MM.1S (cell line): Measurements from ENCODE around the gene GPR183.

ENCODE experiments used
- DNase-seq: peaks from one replicate; pipeline ENCODE4 v3.0.0-alpha.2; 2015
- H2AFZ ChIP-seq: fragments of 300-600 bp; sonication (generic); 2 replicates; pipeline ENCODE4 v1.6.0; 2016; ENCODE audit warnings: antibody characterized with exemption, low read length
- H3F3A ChIP-seq: fragments of 300-600 bp; sonication (generic); 2 replicates; pipeline ENCODE4 v1.6.1; 2016; ENCODE audit warnings: mild to moderate bottlenecking, antibody characterized with exemption, low read length, moderate library complexity, mixed read lengths; ENCODE audit not compliant: insufficient read depth
- H3K27ac ChIP-seq: fragments of 300-600 bp; sonication (generic); 2 replicates; pipeline ENCODE4 v1.5.1; 2016; ENCODE audit warnings: mild to moderate bottlenecking, low read length
- H3K27me3 ChIP-seq: fragments of 300-600 bp; sonication (generic); replicated peaks from 2 replicates; pipeline ENCODE4 v1.6.0; 2016; ENCODE audit warnings: low read length; ENCODE audit not compliant: insufficient read depth
- H3K36me3 ChIP-seq: fragments of 300-600 bp; sonication (generic); replicated peaks from 2 replicates; pipeline ENCODE4 v1.6.1; 2016; ENCODE audit warnings: mild to moderate bottlenecking, low read length, mixed read lengths; ENCODE audit not compliant: insufficient read depth
- H3K4me1 ChIP-seq: fragments of 300-600 bp; sonication (generic); 2 replicates; pipeline ENCODE4 v1.6.1; 2016; ENCODE audit warnings: low read length, mixed read lengths
- H3K4me2 ChIP-seq: fragments of 300-600 bp; sonication (generic); 2 replicates; pipeline ENCODE4 v1.6.0; 2016; ENCODE audit warnings: low read depth, low read length
- H3K4me3 ChIP-seq: fragments of 300-600 bp; sonication (generic); 2 replicates; pipeline ENCODE4 v1.5.1; 2016; ENCODE audit warnings: low read length, mixed read lengths
- H3K79me2 ChIP-seq: fragments of 300-600 bp; sonication (generic); 2 replicates; pipeline ENCODE4 v1.6.1; 2016; ENCODE audit warnings: mixed run types, low read length, mixed read lengths
- H3K9ac ChIP-seq: fragments of 300-600 bp; sonication (generic); 2 replicates; pipeline ENCODE4 v1.6.1; 2016; ENCODE audit warnings: low read length, mixed read lengths
- H3K9me2 ChIP-seq: fragments of 300-600 bp; sonication (generic); replicated peaks from 2 replicates; pipeline ENCODE4 v1.6.1; 2016; ENCODE audit warnings: mild to moderate bottlenecking, low read length, mixed read lengths; ENCODE audit not compliant: insufficient read depth
- H3K9me3 ChIP-seq: fragments of 300-600 bp; sonication (generic); replicated peaks from 2 replicates; pipeline ENCODE4 v1.6.1; 2016; ENCODE audit warnings: mild to moderate bottlenecking, low read length, mixed read lengths; ENCODE audit not compliant: insufficient read depth
- H4K20me1 ChIP-seq: fragments of 300-600 bp; sonication (generic); 2 replicates; pipeline ENCODE4 v1.6.1; 2016; ENCODE audit warnings: mild to moderate bottlenecking, low read length, moderate library complexity, mixed read lengths; ENCODE audit not compliant: insufficient read depth
- CTCF ChIP-seq: fragments of 300-600 bp; sonication (generic); IDR thresholded peaks from 2 replicates; pipeline ENCODE4 v1.5.1; 2016; ENCODE audit warnings: antibody characterized with exemption, low read length, mixed read lengths
- EZH2 ChIP-seq: fragments of 300-600 bp; sonication (generic); optimal IDR thresholded peaks from 2 replicates; pipeline ENCODE3; 2017; ENCODE audit warnings: low read depth, mild to moderate bottlenecking, antibody characterized with exemption, low read length, mixed read lengths
- EZH2phosphoT487 ChIP-seq: fragments of 300-600 bp; sonication (generic); IDR thresholded peaks from 2 replicates; pipeline ENCODE4 v1.6.1; 2018; ENCODE audit warnings: antibody characterized with exemption, low read length

The GPR183 gene

GRCh38 chr13:99278200-99278599 is 29.0 kb downstream of the GPR183 start:
- Histone ChIP-seq H3K27ac (no peak overlapping the region), H3K9me2 (no peaks in the 10 kb centered on the region), H3K36me3 (no peaks in the 10 kb centered on the region), H4K20me1 (no peaks in the 10 kb centered on the region), H3K27me3 (no peaks in the 10 kb centered on the region), H3K9me3 (no peaks in the 10 kb centered on the region), H3F3A (no peaks in the 10 kb centered on the region), H3K79me2 (no peaks in the 10 kb centered on the region), H2AFZ (no peak overlapping the region), H3K4me2 (no peak overlapping the region), H3K9ac (no peak overlapping the region), H3K4me3 (no peak overlapping the region), H3K4me1 (peaks cover 10% of the 10 kb centered on the region)
- no peak for TF ChIP-seq CTCF
- no peak for DNase-seq

GRCh38 chr13:99277629-99278028 is 29.6 kb downstream of the GPR183 start:
- H3K9me3 ChIP-seq = no peaks in the 10 kb centered on the region
- H3K9ac ChIP-seq = no peak overlapping the region
- H3K79me2 ChIP-seq = no peaks in the 10 kb centered on the region
- no peak overlapping the region for H3K27ac ChIP-seq
- no peaks in the 10 kb centered on the region for H3K36me3 ChIP-seq
- peaks cover 10% of the 10 kb centered on the region for H3K4me1 ChIP-seq
- no peaks in the 10 kb centered on the region for H4K20me1 ChIP-seq
- no peaks in the 10 kb centered on the region for H3K9me2 ChIP-seq
- no peaks in the 10 kb centered on the region for H3K27me3 ChIP-seq
- no peak overlapping the region for H3K4me2 ChIP-seq
- H2AFZ ChIP-seq = no peak overlapping the region
- no peak for TF ChIP-seq EZH2
- TF ChIP-seq CTCF = no peak
- TF ChIP-seq EZH2phosphoT487 = no peak
- no peak for DNase-seq
- no peaks in the 10 kb centered on the region for H3F3A ChIP-seq
- H3K4me3 ChIP-seq = no peak overlapping the region

- H3K9me3 ChIP-seq = no peaks in the 10 kb centered on the region
- H3K4me3 ChIP-seq = no peak overlapping the region
- no peaks in the 10 kb centered on the region for H4K20me1 ChIP-seq
- no peaks in the 10 kb centered on the region for H3K9me2 ChIP-seq
- no peak overlapping the region for H2AFZ ChIP-seq
- no peaks in the 10 kb centered on the region for H3K27me3 ChIP-seq
- H3F3A ChIP-seq = no peaks in the 10 kb centered on the region
- TF ChIP-seq EZH2 (no peak), EZH2phosphoT487 (no peak), CTCF (no peak)
- no peak overlapping the region for H3K9ac ChIP-seq
- DNase-seq = no peak
- H3K27ac ChIP-seq = no peak overlapping the region
- peaks cover 6% of the 10 kb centered on the region for H3K4me1 ChIP-seq
- H3K79me2 ChIP-seq = no peaks in the 10 kb centered on the region
- no peaks in the 10 kb centered on the region for H3K36me3 ChIP-seq
- H3K4me2 ChIP-seq = no peak overlapping the region
Observed at GRCh38 chr13:99276706-99277105, 30.5 kb downstream of the GPR183 start.

- no peak for TF ChIP-seq CTCF
- TF ChIP-seq EZH2 = no peak
- no peak for TF ChIP-seq EZH2phosphoT487
- Histone ChIP-seq H3K9me3 (no peaks in the 10 kb centered on the region), H4K20me1 (no peaks in the 10 kb centered on the region), H3K36me3 (no peaks in the 10 kb centered on the region), H3K4me3 (no peak overlapping the region), H3K79me2 (no peaks in the 10 kb centered on the region), H3K27ac (no peak overlapping the region), H3K9me2 (no peaks in the 10 kb centered on the region), H3K27me3 (no peaks in the 10 kb centered on the region), H2AFZ (no peak overlapping the region), H3F3A (no peaks in the 10 kb centered on the region), H3K4me2 (no peak overlapping the region), H3K9ac (no peak overlapping the region), H3K4me1 (no peaks in the 10 kb centered on the region)
- DNase-seq = peak; percentile 21
Observed at GRCh38 chr13:99275093-99275469, 32.1 kb downstream of the GPR183 start.
